ENCODE results near the gene CRACDL.

The CRACDL gene

DNA sequence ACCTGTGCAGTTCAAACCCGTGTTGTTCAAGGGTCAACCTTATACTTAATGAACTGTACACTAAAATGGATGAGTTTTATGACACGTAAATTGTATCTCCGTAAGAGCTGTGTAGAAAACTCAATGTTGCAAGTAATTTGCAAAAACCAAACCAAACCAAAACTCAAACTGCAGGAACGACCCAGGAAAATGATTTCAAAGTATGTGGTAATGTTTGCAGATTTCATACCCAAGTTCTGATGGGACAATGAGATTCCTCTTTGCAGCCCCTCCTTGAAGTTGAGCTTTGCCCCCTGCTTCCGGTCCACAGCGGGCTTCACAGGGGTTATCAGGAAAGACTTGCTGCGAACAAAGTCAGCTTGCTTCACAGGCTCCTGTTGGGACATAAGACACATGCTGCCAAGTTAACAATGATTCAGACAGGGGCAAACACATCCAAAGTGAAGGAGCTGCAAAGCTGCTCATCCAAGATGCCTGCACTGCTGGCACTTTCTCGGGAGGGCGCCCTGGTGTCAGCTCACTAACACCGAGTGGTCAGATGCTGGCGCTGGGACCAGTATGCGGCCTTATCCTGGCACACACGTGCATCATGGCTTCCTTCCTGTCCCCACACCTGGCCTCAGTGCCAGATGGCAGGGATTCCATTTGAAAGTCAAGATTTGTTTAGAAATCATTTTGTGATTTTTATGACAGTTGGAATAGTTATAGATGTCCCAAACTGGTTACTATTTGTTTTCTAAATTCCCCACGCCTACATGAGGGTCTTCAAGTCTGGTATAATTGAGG, 139.9 kb downstream of the CRACDL start:
- no peak for DNase-seq (ENCODE audit: low read depth)

DNA sequence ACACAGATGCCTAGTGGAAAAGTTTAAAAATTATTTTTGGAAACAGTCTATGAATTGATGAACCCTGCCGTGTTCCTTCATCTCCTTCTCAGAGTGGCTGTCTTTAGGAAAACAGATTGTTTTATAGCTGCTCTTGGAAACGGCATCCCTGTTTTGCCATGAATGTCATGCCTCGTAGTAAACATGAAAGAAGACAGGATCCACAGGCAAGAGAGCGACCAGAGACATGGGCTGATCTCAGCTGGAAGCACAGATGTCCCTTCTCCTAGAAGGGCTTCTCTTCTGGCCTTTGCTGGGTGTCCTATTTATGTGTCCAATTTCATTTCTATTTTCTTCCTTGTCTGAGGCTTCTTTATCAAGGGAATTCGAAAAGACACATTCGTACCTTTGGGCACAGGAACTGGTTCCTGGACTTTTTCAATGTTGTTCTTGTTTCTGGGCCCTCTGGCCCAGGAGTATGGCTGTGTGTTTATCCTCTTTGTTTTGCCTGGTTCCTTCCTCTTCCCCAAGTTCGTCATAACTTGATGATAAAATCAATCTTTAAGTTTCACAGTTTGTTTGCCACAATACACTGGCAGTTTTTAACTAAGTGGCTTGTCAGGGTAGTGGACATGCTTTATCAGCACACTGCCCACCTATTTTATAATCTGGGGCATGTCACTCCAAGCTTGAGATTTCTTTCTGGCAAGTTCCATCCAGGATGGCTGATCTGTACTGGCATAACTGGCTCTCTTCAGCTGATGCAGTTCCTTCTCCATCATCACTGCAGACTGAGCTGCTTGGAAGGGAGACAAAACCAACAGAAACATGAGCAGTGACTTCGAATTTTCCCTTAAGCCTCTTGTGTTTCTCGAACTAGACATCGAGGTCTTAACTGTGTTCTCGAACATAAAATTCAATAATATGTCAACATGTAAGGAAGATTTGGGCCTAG, 141.9 kb downstream of the CRACDL start:
- no peak for DNase-seq (ENCODE audit: low read depth)
- TF ChIP-seq, protein P1, sequence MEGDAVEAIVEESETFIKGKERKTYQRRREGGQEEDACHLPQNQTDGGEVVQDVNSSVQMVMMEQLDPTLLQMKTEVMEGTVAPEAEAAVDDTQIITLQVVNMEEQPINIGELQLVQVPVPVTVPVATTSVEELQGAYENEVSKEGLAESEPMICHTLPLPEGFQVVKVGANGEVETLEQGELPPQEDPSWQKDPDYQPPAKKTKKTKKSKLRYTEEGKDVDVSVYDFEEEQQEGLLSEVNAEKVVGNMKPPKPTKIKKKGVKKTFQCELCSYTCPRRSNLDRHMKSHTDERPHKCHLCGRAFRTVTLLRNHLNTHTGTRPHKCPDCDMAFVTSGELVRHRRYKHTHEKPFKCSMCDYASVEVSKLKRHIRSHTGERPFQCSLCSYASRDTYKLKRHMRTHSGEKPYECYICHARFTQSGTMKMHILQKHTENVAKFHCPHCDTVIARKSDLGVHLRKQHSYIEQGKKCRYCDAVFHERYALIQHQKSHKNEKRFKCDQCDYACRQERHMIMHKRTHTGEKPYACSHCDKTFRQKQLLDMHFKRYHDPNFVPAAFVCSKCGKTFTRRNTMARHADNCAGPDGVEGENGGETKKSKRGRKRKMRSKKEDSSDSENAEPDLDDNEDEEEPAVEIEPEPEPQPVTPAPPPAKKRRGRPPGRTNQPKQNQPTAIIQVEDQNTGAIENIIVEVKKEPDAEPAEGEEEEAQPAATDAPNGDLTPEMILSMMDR (IDR thresholded peaks at IDR 0.05; ENCODE audit: control insufficient read depth, insufficient read depth, low read depth, low read length, missing control alignments) = no peak
- H3K4me3 ChIP-seq (ENCODE audit: control insufficient read depth, low read depth, low read length) = no peak overlapping the region

More for the DNA sequence above, 139.9 kb downstream of the CRACDL start:
- TF ChIP-seq, protein P1 (IDR thresholded peaks at IDR 0.05; ENCODE audit: control insufficient read depth, insufficient read depth, low read depth, low read length, missing control alignments) = no peak
- H3K4me3 ChIP-seq (ENCODE audit: control insufficient read depth, low read depth, low read length) = no peak overlapping the region

DNA sequence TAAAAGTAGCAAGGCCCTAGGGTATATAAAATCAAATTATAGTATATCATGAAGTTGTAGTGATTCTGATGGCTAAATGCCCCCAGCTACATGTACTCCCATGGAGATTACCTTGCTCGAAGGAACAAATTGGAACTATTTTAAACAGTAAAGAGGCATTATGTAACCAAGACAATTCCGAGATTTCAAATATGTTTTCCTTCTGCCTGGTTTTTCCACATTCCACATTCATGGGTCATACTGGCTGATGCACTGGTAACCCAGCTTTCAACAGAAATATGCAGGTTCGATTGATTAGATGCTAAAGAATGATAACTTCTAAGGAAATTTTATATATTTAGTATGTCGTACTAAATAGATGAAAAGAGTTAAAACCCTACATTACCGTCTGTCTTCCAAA, 142.8 kb downstream of the CRACDL start:
- TF ChIP-seq, protein P1 (IDR thresholded peaks at IDR 0.05; ENCODE audit: control insufficient read depth, insufficient read depth, low read depth, low read length, missing control alignments) = no peak
- DNase-seq (ENCODE audit: low read depth) = no peak
- H3K4me3 ChIP-seq (ENCODE audit: control insufficient read depth, low read depth, low read length) = no peak overlapping the region

DNA sequence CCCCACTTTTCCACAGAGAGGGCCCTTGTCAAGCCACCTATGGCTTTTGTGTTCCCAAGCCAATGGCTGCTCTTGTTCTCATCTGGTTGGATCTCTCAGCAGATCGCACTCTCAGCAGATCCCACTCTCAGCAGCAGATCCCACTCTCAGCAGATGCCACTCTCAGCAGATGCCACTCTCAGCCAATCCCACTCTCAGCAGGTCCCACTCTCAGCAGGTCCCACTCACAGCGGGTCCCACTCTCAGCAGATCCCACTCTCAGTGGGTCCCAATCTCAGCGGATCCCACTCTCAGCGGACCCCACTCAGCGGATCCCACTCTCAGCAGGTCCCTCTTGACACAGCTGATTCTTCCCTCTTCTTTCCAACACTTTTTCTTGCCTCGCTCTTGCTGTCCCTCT, 145.8 kb downstream of the CRACDL start:
- TF ChIP-seq, protein P1 (IDR thresholded peaks at IDR 0.05; ENCODE audit: control insufficient read depth, insufficient read depth, low read depth, low read length, missing control alignments) = no peak
- no peak overlapping the region for H3K4me3 ChIP-seq (ENCODE audit: control insufficient read depth, low read depth, low read length)
- DNase-seq (ENCODE audit: low read depth) = no peak

DNA sequence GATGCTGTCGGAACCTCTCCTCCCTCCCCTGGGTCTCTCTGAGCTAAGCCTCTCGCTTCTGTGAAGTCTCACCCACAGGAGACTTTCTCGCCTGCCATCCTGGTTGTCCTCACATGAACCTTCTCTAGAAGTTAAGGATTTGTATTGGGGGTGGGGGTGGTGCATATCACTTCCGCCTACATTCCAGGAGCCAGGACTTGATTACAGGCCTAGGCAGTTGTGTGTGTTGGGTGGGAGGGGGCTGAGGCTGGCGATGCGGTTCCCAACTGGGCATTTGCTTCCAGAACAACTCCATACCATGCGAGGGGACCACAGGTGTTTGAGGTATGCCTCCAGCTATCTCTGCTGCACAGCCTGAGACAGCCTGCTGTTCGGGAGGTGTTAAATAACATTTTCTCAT, 148.3 kb downstream of the CRACDL start:
- TF ChIP-seq, protein P1 (IDR thresholded peaks at IDR 0.05; ENCODE audit: control insufficient read depth, insufficient read depth, low read depth, low read length, missing control alignments) = no peak
- DNase-seq (ENCODE audit: low read depth) = no peak
- H3K4me3 ChIP-seq (ENCODE audit: control insufficient read depth, low read depth, low read length) = no peak overlapping the region

DNA sequence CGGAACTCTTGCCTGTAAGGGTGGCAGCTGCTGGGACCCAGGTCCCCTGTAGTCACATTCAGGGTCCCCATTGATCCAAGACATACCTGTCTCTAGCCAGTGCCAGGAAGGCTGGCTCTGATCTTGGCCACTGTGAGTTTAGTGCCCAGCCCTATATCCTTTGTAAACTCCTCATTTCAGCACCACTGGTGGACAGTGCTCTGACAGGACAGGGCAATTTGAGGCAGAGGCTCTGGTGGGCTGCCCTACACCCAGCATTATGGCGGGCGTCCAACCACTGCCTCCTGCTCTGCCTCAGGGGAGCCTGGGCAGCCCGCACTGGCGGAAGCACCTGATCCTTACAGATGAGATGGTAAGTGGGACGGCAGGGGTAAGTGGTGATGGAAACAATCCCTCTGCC, 149.8 kb downstream of the CRACDL start:
- no peak overlapping the region for H3K4me3 ChIP-seq (ENCODE audit: control insufficient read depth, low read depth, low read length)
- TF ChIP-seq, protein P1 (IDR thresholded peaks at IDR 0.05; ENCODE audit: control insufficient read depth, insufficient read depth, low read depth, low read length, missing control alignments) = no peak
- no peak for DNase-seq (ENCODE audit: low read depth)
